ENCODE results near the gene GSTCD.

GRCh38 chr4:105767579-105767978 lies 59.0 kb downstream of the GSTCD start:
- TF ChIP-seq SP1 (CRISPR knock-in tag; conservative IDR thresholded peaks at IDR 0.05): no peak
- no peak for TF ChIP-seq ESRRA (CRISPR knock-in tag; IDR thresholded peaks at IDR 0.05; ENCODE audit: borderline replicate concordance)
- TF ChIP-seq, protein P1, sequence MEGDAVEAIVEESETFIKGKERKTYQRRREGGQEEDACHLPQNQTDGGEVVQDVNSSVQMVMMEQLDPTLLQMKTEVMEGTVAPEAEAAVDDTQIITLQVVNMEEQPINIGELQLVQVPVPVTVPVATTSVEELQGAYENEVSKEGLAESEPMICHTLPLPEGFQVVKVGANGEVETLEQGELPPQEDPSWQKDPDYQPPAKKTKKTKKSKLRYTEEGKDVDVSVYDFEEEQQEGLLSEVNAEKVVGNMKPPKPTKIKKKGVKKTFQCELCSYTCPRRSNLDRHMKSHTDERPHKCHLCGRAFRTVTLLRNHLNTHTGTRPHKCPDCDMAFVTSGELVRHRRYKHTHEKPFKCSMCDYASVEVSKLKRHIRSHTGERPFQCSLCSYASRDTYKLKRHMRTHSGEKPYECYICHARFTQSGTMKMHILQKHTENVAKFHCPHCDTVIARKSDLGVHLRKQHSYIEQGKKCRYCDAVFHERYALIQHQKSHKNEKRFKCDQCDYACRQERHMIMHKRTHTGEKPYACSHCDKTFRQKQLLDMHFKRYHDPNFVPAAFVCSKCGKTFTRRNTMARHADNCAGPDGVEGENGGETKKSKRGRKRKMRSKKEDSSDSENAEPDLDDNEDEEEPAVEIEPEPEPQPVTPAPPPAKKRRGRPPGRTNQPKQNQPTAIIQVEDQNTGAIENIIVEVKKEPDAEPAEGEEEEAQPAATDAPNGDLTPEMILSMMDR (IDR thresholded peaks at IDR 0.05): no peak
- TF ChIP-seq NR1H2 (CRISPR knock-in tag; IDR thresholded peaks at IDR 0.05): no peak
- TF ChIP-seq ZNF121 (CRISPR knock-in tag; IDR thresholded peaks at IDR 0.05): no peak
- no peak for TF ChIP-seq CREM (CRISPR knock-in tag; IDR thresholded peaks at IDR 0.05)
- TF ChIP-seq GABPB1 (CRISPR knock-in tag; IDR thresholded peaks at IDR 0.05): no peak
- TF ChIP-seq TCF7 (CRISPR knock-in tag; IDR thresholded peaks at IDR 0.05; ENCODE audit: low read depth): no peak
- no peak for TF ChIP-seq E2F1 (CRISPR knock-in tag; IDR thresholded peaks at IDR 0.05)
- TF ChIP-seq, protein P2, sequence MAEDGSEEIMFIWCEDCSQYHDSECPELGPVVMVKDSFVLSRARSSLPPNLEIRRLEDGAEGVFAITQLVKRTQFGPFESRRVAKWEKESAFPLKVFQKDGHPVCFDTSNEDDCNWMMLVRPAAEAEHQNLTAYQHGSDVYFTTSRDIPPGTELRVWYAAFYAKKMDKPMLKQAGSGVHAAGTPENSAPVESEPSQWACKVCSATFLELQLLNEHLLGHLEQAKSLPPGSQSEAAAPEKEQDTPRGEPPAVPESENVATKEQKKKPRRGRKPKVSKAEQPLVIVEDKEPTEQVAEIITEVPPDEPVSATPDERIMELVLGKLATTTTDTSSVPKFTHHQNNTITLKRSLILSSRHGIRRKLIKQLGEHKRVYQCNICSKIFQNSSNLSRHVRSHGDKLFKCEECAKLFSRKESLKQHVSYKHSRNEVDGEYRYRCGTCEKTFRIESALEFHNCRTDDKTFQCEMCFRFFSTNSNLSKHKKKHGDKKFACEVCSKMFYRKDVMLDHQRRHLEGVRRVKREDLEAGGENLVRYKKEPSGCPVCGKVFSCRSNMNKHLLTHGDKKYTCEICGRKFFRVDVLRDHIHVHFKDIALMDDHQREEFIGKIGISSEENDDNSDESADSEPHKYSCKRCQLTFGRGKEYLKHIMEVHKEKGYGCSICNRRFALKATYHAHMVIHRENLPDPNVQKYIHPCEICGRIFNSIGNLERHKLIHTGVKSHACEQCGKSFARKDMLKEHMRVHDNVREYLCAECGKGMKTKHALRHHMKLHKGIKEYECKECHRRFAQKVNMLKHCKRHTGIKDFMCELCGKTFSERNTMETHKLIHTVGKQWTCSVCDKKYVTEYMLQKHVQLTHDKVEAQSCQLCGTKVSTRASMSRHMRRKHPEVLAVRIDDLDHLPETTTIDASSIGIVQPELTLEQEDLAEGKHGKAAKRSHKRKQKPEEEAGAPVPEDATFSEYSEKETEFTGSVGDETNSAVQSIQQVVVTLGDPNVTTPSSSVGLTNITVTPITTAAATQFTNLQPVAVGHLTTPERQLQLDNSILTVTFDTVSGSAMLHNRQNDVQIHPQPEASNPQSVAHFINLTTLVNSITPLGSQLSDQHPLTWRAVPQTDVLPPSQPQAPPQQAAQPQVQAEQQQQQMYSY (CRISPR knock-in tag; IDR thresholded peaks at IDR 0.05): no peak
- no peak for TF ChIP-seq IRF2 (CRISPR knock-in tag; IDR thresholded peaks at IDR 0.05; ENCODE audit: borderline replicate concordance, low read depth)

All from WTC11 (cell line).